ENCODE results near the gene PDGFC.

Gene PDGFC

GRCh38 chr4:156976147-156976546 lies 4.5 kb upstream of the PDGFC start:
- no peak for FAIRE-seq
- DNase-seq (ENCODE audit: insufficient read length, low spot score), result no peak

GRCh38 chr4:156975686-156976085 lies 4.1 kb upstream of the PDGFC start:
- no peak for DNase-seq (ENCODE audit: insufficient read length, low spot score)
- FAIRE-seq, result no peak

- DNase-seq (ENCODE audit: insufficient read length, low spot score) (no peak), FAIRE-seq (no peak)
Observed at GRCh38 chr4:156974264-156974663, 2.7 kb upstream of the PDGFC start.

GRCh38 chr4:156972379-156973015 lies 898 bp upstream of the PDGFC start:
- DNase-seq (ENCODE audit: insufficient read length, low spot score) (no peak), FAIRE-seq (no peak)

GRCh38 chr4:156971165-156971675 lies 379 bp downstream of the PDGFC start:
- DNase-seq (ENCODE audit: insufficient read length, low spot score) (no peak), FAIRE-seq (no peak)

- DNase-seq (ENCODE audit: insufficient read length, low spot score), result no peak
- FAIRE-seq, result no peak
Observed at GRCh38 chr4:156970501-156971164, 966 bp downstream of the PDGFC start.

GRCh38 chr4:156969911-156970310 lies 1.7 kb downstream of the PDGFC start:
- no peak for DNase-seq (ENCODE audit: insufficient read length, low spot score)
- FAIRE-seq, result no peak

- no peak for FAIRE-seq
Observed at GRCh38 chr4:156969101-156969500, 2.5 kb downstream of the PDGFC start.

GRCh38 chr4:156968479-156968984 lies 3.1 kb downstream of the PDGFC start:
- no peak for DNase-seq (ENCODE audit: insufficient read length, low spot score)
- FAIRE-seq, result no peak

More at GRCh38 chr4:156969101-156969500, 2.5 kb downstream of the PDGFC start:
- no peak for DNase-seq (ENCODE audit: insufficient read length, low spot score)

- FAIRE-seq, result no peak
- no peak for DNase-seq (ENCODE audit: insufficient read length, low spot score)
Observed at GRCh38 chr4:156966836-156967235, 4.8 kb downstream of the PDGFC start.

GRCh38 chr4:156963419-156963818 lies 8.2 kb downstream of the PDGFC start:
- no peak for FAIRE-seq
- DNase-seq (ENCODE audit: insufficient read length, low spot score), result no peak

- DNase-seq (ENCODE audit: insufficient read length, low spot score), result no peak
- no peak for FAIRE-seq
Observed at GRCh38 chr4:156962528-156962974, 9.0 kb downstream of the PDGFC start.

GRCh38 chr4:156962058-156962358 lies 9.6 kb downstream of the PDGFC start:
- no peak for FAIRE-seq

GRCh38 chr4:156961196-156962057 lies 10.2 kb downstream of the PDGFC start:
- DNase-seq (ENCODE audit: insufficient read length, low spot score), result no peak
- FAIRE-seq, result no peak

More at GRCh38 chr4:156962058-156962358, 9.6 kb downstream of the PDGFC start:
- no peak for DNase-seq (ENCODE audit: insufficient read length, low spot score)

- no peak for FAIRE-seq
- DNase-seq (ENCODE audit: insufficient read length, low spot score), result no peak
Observed at GRCh38 chr4:156959298-156959702, 12.3 kb downstream of the PDGFC start.

- no peak for DNase-seq (ENCODE audit: insufficient read length, low spot score)
- FAIRE-seq, result no peak
Observed at GRCh38 chr4:156958276-156959074, 13.1 kb downstream of the PDGFC start.

- FAIRE-seq, result no peak
Observed at GRCh38 chr4:156957556-156957955, 14.0 kb downstream of the PDGFC start.

GRCh38 chr4:156956826-156957368 lies 14.7 kb downstream of the PDGFC start:
- DNase-seq (ENCODE audit: insufficient read length, low spot score), result no peak
- FAIRE-seq, result no peak

More at GRCh38 chr4:156957556-156957955, 14.0 kb downstream of the PDGFC start:
- no peak for DNase-seq (ENCODE audit: insufficient read length, low spot score)

GRCh38 chr4:156956359-156956758 lies 15.2 kb downstream of the PDGFC start:
- FAIRE-seq, result no peak
- DNase-seq (ENCODE audit: insufficient read length, low spot score), result no peak

GRCh38 chr4:156954587-156954986 lies 17.0 kb downstream of the PDGFC start:
- no peak for FAIRE-seq
- no peak for DNase-seq (ENCODE audit: insufficient read length, low spot score)
